CD4-positive, alpha-beta T cell treated with Interleukin-4 for 4 hours (primary cell): Measurements from ENCODE around the gene GREB1.

Experiments used
- DNase-seq: peaks from one replicate; pipeline ENCODE4 v3.0.0-alpha.2; 2020

The GREB1 gene

DNA sequence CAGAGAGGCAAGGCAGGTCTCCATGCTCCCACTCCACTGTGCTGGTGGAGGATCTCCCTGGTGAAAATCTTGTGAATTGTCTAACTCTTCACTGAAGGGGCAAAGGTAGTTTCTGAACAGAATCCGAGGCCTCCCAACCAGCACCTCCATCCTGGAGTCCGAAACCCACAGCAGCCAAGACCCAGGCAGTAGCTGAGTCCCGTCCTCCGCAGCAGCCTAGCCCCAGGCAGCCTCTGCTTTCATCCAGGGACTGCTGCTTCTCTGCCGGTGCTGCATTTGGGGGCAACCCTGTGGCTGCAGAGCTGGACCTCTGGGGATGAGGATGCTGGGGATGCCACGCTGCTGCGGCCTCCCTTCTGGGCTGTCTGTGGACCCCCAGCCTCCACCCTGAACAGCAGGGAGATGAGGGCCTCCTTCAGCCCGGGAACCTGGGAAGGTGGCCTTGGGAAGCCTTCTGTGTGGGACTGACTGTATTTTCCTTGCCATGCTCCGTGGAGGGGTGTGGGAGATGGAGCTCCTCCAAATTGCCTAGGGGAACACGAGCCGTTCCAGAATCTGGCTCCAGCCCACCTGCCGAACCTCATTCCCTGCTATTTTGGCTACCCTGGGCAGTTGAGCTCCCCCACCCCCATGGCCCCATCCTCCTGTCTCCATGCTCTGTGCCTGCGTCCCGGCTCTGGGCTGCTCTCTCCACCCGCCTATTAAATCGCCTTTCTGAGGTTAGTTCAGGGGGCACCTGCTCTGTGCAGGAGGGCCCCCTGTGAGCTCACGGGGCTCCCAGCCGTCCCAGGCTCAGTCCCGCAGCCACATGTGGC is 48.2 kb downstream of the GREB1 start:
- no peak for DNase-seq

DNA sequence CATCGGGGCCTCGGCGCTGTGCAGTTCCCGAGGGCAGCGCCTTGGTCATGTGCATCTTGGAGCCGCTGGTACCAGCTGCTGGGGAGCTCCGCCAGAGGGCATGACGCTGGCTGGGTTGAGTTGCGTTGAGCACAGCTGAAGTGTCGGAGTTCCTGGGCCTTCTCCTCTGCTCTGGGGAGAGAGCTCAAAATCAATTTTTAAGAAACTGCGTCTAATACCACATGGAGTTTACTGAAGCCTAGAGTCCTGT is 48.7 kb downstream of the GREB1 start:
- no peak for DNase-seq

DNA sequence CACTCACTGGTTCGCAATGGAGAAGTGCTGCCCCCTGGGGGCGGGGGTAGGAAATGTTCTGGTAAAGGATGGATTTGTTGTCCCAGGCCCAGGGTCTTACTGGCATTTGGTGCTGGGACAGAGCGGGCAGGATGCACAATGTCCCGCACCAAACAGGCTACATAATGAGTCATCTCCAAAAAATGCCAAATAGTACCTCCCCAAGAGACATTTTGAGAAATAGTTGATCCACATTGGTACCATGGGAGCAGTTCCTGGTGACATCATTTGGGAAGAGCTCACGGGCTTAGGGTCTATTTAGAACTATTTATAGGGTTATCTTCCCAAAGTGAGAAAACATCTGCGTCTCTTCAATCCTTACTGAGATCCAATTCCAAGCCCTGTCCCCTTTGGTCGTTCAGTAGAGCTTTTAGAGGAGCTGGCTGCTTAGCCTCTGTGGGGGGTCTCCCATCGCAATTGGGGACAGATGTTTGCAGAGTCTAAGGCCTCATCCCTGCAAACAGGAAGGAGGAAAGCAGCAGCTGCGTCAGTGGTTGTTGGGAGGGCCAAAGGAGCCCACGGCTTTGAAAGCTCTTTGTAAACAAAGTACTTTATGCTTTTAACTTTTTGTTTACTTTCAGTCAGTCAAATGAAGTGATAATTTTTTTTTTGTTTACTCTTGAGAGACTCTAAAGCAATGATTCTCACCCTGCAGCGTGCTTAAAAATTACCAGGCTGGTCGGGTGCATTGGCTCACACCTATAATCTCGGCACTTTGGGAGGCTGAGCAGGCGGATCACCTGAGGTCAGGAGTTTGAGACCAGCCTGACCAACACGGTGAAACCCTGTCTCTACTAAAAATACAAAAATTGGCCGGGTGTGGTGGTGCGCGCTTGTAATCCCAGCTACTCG is 49.3 kb downstream of the GREB1 start:
- DNase-seq: peak; percentile 45

GRCh38 chr2:11583840-11584524 is 50.1 kb downstream of the GREB1 start:
- peak; percentile 64 for DNase-seq

DNA sequence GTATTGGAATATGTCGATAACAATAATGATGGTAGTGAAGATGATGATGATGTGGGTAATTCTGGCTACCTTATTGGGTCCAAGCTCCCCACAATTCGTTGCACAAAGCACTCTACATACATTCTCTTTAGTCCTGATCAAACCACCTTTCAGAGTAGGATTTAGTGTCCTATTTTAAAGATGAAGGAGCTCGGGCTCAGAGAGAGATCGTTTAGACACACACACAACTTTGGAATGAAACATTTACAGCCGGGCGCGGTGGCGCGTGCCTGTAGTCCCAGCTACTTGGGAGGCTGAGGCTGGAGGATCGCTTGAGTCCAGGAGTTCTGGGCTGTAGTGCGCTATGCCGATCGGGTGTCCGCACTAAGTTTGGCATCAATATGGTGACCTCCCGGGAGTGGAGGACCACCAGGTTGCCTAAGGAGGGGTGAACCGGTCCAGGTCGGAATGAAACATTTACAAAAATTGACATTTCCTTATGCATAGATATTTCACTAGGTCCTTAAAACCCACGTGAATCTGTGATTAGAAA is 50.7 kb downstream of the GREB1 start:
- DNase-seq: no peak

DNA sequence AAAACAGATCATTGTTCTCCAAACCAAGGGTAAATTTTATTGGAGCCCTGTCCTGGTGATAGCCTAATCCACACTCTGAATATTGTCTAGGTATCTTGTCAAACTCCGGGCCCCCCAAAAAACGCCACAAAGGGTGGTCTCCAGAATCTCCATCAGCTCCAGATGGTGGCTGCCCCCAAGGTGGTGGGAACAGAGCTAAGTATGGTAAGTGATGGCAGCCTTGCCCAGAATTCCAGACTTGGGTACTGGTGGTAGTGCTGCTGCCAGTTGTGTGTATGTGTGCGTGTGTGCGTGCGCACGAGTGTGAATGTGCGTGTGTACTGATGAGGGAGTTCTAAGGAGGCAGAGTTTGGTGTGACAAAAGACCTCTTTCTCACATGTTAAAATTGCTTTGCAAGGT is 51.2 kb downstream of the GREB1 start:
- DNase-seq: no peak

- DNase-seq: no peak
Observed at GRCh38 chr2:11588228-11589110, 54.6 kb downstream of the GREB1 start.

DNA sequence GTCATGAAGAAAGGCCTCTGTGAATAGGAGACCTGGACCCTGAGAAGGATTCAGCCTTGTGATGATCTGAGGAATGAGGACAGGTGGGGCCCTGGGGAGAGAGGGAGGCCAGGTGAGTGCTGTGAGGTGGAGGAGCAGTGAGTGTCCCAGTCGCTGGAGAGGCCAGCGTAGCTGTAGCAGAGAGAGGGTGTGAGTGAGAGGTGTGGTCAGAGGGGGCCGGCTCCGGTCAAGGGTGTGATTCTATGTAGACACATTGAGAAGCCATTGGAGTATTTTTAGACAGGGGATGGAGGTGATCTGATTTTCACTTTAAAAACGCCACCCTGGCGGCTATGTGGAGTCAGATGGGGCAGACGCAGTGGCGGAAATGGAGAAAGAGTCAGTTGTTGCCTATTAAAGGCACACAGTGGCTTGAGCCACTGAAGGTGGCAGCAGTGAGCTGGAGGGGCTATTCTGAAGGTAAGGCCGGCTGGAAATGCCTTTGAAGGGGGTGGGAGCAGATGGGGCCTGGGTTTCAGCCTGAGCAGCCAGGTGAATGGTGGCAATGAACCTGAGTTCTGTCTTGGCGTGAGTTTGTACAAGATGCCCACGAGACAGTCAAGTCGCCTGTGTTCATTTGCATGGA is 55.6 kb downstream of the GREB1 start:
- DNase-seq: no peak

- no peak for DNase-seq
Observed at GRCh38 chr2:11590193-11590592, 56.3 kb downstream of the GREB1 start.

DNA sequence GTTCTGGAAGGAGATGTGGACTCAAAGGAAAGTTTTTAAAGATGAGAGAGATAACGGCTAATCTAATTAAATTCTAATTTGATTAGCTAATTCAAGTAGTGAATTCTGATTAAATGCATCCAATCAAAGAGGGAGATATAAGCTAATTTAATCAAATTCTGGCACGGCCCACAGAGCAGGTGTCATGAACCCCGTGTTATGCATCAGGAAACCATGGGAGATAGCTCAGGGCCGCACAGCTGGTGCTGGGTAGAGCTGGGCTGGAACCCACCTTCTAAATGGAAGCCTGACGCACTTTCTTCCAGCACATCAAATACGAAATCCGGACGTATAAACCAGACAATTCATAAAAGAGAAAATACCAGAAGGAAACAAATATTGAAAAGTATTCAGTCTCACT is 57.2 kb downstream of the GREB1 start:
- no peak for DNase-seq

DNA sequence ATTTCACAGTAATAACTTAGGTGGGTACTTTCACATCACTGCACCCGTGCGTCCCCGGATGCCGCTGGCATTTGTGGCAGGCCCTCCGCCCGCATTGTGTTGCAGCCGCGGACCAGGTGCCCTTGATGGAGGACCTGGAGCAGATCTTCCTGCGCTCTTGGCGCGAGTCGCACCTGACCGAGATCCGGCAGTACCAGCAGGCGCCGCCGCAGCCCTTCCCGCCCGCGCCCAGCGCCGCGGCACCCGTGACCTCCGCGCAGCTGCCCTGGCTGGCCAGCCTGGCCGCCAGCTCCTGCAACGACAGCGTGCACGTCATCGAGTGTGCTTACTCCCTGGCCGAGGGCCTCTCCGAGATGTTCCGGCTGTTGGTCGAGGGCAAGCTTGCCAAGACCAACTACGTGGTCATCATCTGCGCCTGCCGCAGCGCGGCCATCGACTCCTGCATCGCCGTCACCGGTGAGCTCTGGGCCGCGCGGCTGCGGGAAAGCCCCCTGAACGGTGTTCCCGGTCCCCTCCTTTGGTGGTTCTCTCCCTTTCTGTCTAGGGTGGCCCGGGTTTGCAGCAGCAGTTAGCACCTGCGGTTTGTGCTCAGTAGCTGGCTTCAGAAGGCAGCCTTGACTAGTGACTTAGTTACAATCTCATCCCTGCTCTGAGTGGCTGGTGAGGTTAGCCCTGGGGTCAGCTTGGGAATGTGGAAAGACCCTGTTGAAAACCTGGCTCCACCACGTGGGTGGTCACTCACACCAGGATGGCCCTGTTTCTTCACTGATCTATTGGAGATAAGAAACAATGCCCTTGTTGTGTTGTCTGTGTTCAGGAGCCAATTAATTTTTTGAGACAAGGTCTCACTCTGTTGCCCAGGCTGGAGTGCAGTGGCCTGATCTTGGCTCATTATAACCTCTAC is 59.1 kb downstream of the GREB1 start:
- no peak for DNase-seq

- no peak for DNase-seq
Observed at GRCh38 chr2:11596801-11597200, 63.0 kb downstream of the GREB1 start.

GRCh38 chr2:11597538-11598225 is 63.8 kb downstream of the GREB1 start:
- DNase-seq: no peak

DNA sequence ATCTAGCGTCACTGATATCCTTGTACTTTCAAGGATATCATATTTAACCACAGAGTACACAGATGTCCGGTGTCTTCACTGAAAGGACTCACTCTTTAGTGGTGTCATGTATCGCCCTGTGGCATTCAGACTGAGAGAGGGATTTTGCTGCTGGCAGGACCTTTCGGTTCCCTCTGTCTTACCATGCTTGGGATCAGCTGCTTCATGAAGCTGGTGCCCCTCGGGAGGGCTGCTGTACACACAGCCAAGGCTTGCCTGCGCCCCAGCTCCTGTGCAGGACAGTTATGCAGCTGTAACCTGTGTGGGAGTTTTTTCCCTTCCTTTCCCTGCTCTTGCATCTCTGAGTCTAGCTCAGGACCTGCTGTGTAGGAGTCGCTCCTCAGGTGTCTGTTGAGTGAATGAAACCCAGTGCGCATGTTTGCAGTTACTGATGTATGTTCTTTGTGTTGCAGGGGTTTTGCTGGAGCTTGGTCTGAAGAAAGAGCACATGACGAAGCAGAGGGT is 64.4 kb downstream of the GREB1 start:
- no peak for DNase-seq

- no peak for DNase-seq
Observed at GRCh38 chr2:11602563-11603204, 68.8 kb downstream of the GREB1 start.

- DNase-seq: no peak
Observed at GRCh38 chr2:11610624-11611242, 76.9 kb downstream of the GREB1 start.

DNA sequence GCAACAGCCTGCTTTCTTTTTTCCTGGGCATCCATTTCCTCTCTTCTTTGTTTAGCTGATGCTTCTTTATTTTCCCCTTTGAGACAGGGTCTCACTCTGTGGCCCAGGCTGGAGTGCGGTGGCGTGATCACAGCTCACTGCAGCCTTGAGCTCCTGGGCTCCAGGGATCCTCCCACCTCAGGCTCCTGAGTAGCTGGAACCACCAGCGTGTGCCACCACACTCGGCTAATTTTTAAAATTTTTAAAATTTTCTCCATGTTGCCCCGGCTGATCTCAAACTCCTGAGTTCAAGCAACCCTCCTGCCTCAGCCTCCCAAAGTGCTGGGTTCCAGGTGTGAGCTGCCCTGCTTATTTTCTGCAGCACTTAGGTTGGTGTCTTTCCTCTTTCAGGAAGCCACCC is 77.4 kb downstream of the GREB1 start:
- DNase-seq: no peak

- DNase-seq: no peak
Observed at GRCh38 chr2:11612553-11613215, 78.8 kb downstream of the GREB1 start.
